HCT116 (cell line): ENCODE measurements around the gene ZFYVE27. TPM values are rescaled to one million over a fixed set of nuclear protein-coding genes. Genes with fewer than 3 reads are reported as not detected.

Experiments used
- ATAC-seq: fragments of 200-7000 bp; cut with Tn5 transposase; 2 replicates; pipeline ENCODE4 v1.9.1; 2020; ENCODE audit warnings: mild to moderate bottlenecking, moderate library complexity
- BruUV-seq: library from RNA; stranded (reverse); fragments of 400-500 nt; replicated peaks from 2 replicates; lab custom pipeline; 2021; lab: Mats Ljungman, UMichigan
- CTCF ChIA-PET: fragments of 300-600 bp; sonication (Branson Sonifier 250); formaldehyde crosslinking; loops from one replicate; lab custom pipeline; 2021; ENCODE audit warnings: antibody characterized with exemption; lab: Charles Lee
- POLR2A ChIA-PET: fragments of 300-600, 350-600 bp; sonication (Branson Sonifier 250); formaldehyde crosslinking; loops from one replicate; lab custom pipeline; 2021; ENCODE audit warnings: antibody characterized with exemption; lab: Charles Lee
- RAD21 ChIA-PET, 2 experiments: fragments of 300-600 bp; sonication (Branson Sonifier 250); formaldehyde crosslinking; loops; one replicate each; lab custom pipeline; 2023; ENCODE audit warnings: low total read pairs in 2 of 2; ENCODE audit not compliant: uncharacterized antibody in 2 of 2, unreplicated experiment in 2 of 2, low non-redundant PET in 1 of 2; lab: Charles Lee
- DNase-seq: peaks from one replicate; pipeline ENCODE4 v3.0.0-alpha.2; 2010; ENCODE audit warnings: low read depth, low spot score
- H2AFZ ChIP-seq: fragments of 200-600 bp; shearing (Covaris generic), sonication (generic); 2 replicates; pipeline ENCODE4 v1.6.1; 2017; ENCODE audit warnings: low read depth, mixed run types, mixed read lengths, antibody characterized with exemption, low read length; ENCODE audit not compliant: poor library complexity, severe bottlenecking
- H3K27ac ChIP-seq: 2 replicates; pipeline ENCODE4 v1.5.1; 2012; ENCODE audit warnings: low read depth, low read length
- H3K27me3 ChIP-seq: fragments of 200-600 bp; sonication (generic); 2 replicates; pipeline ENCODE4 v1.6.1; 2016; ENCODE audit warnings: mixed run types, low read length, mixed read lengths; ENCODE audit not compliant: insufficient read depth
- H3K36me3 ChIP-seq, 2 experiments: fragments of 200-500 bp in 1 of 2; fragments of 200-600 bp in 1 of 2; sonication (Bioruptor generic) in 1 of 2; sonication (generic) in 1 of 2; 2 replicates each; pipeline versions ENCODE4 v1.5.1 to v1.6.1; 2014 to 2016; ENCODE audit warnings: low read length in 2 of 2, inconsistent platforms in 1 of 2, mixed read lengths in 1 of 2, mixed run types in 1 of 2; ENCODE audit not compliant: insufficient read depth in 2 of 2, control insufficient read depth in 1 of 2
- H3K4me1 ChIP-seq, 2 experiments: fragments of 200-600 bp in 1 of 2; sonication (generic) in 1 of 2; 2 replicates each; pipeline versions ENCODE4 v1.5.1 to v1.6.1; 2012 to 2017; ENCODE audit warnings: low read length in 2 of 2, inconsistent platforms in 1 of 2, mild to moderate bottlenecking in 1 of 2, mixed read lengths in 1 of 2, mixed run types in 1 of 2, moderate library complexity in 1 of 2; ENCODE audit not compliant: insufficient read depth in 2 of 2, control insufficient read depth in 1 of 2
- H3K4me2 ChIP-seq: fragments of 200-600 bp; sonication (generic); 2 replicates; pipeline ENCODE4 v1.6.1; 2017; ENCODE audit warnings: mixed run types, low read length, mixed read lengths
- H3K4me3 ChIP-seq, 2 experiments: fragments of 200-600 bp in 1 of 2; sonication (generic) in 1 of 2; replicated peaks in 1 of 2; 2 replicates each; pipeline ENCODE4 v1.5.1; 2011 to 2016; ENCODE audit warnings: low read length in 2 of 2, control low read depth in 1 of 2, low read depth in 1 of 2, mild to moderate bottlenecking in 1 of 2, mixed read lengths in 1 of 2, mixed run types in 1 of 2
- H3K79me2 ChIP-seq: fragments of 200-600 bp; sonication (generic); 2 replicates; pipeline ENCODE4 v1.6.1; 2017; ENCODE audit warnings: mild to moderate bottlenecking, mixed run types, low read length, moderate library complexity, mixed read lengths; ENCODE audit not compliant: insufficient read depth
- H3K9ac ChIP-seq: fragments of 200-600 bp; sonication (generic); 2 replicates; pipeline ENCODE4 v1.6.1; 2016; ENCODE audit warnings: low read length, mixed read lengths
- H3K9me2 ChIP-seq: fragments of 200-600 bp; sonication (generic), shearing (Covaris generic); 2 replicates; pipeline ENCODE4 v1.6.1; 2017; ENCODE audit warnings: mixed run types, mild to moderate bottlenecking, moderate library complexity; ENCODE audit not compliant: insufficient read depth
- H3K9me3 ChIP-seq, 2 experiments: fragments of 200-500 bp in 1 of 2; fragments of 200-600 bp in 1 of 2; sonication (Bioruptor generic) in 1 of 2; sonication (generic) in 1 of 2; 2 replicates each; pipeline ENCODE4 v1.6.1; 2014 to 2017; ENCODE audit warnings: low read length in 2 of 2, mixed read lengths in 2 of 2, inconsistent platforms in 1 of 2, low read depth in 1 of 2, mild to moderate bottlenecking in 1 of 2, mixed run types in 1 of 2, moderate library complexity in 1 of 2; ENCODE audit not compliant: control insufficient read depth in 1 of 2, insufficient read depth in 1 of 2
- H4K20me1 ChIP-seq: fragments of 200-600 bp; sonication (generic), shearing (Covaris generic); 2 replicates; pipeline ENCODE4 v1.6.1; 2017; ENCODE audit warnings: mixed run types, mild to moderate bottlenecking, moderate library complexity; ENCODE audit not compliant: insufficient read depth
- CBX3 ChIP-seq: IDR thresholded peaks from 2 replicates; pipeline ENCODE4 v1.6.1; 2012; ENCODE audit warnings: low read depth
- EGR1 ChIP-seq: IDR thresholded peaks from 2 replicates; pipeline ENCODE4 v1.6.1; 2012; ENCODE audit warnings: low read depth
- ELF1 ChIP-seq: IDR thresholded peaks from 2 replicates; pipeline ENCODE4 v1.6.1; 2012; ENCODE audit warnings: low read depth, borderline replicate concordance
- EZH2phosphoT487 ChIP-seq: fragments of 200-600 bp; IDR thresholded peaks from 2 replicates; pipeline ENCODE4 v1.6.1; 2018; ENCODE audit warnings: antibody characterized with exemption, borderline replicate concordance
- RAD21 ChIP-seq: IDR thresholded peaks from 2 replicates; pipeline ENCODE4 v1.6.1; 2012; ENCODE audit warnings: low read depth, mild to moderate bottlenecking
- SIN3A ChIP-seq: IDR thresholded peaks from 2 replicates; pipeline ENCODE4 v1.6.1; 2012; ENCODE audit warnings: low read depth
- SP1 ChIP-seq: IDR thresholded peaks from 2 replicates; pipeline ENCODE4 v1.6.1; 2012; ENCODE audit warnings: low read depth
- TCF7L2 ChIP-seq: IDR thresholded peaks from 2 replicates; pipeline ENCODE4 v1.7.0; 2011; ENCODE audit warnings: borderline replicate concordance, inconsistent platforms; ENCODE audit not compliant: insufficient read depth, insufficient read length; ENCODE audit errors: extremely low read depth
- ZFX ChIP-seq: fragments of 450-650 bp; IDR thresholded peaks from 2 replicates; pipeline ENCODE4 v1.6.1; 2017
- ZNF274 ChIP-seq: fragments of 200-500 bp; sonication (Bioruptor generic); IDR thresholded peaks from 2 replicates; pipeline ENCODE4 v1.6.1; 2014; ENCODE audit warnings: mild to moderate bottlenecking, low read depth, low read length, inconsistent platforms
- intact Hi-C: fragments of 100-400 bp; cut with micrococcal nuclease; formaldehyde crosslinking; loops from 2 replicates; pipeline ENCODE4 v1.10.0; 2022
- total RNA-seq: library from RNA; stranded (reverse); gene quantifications from one replicate; pipeline ENCODE4 v1.2.1, GENCODE V29; 2021; ENCODE audit not compliant: unreplicated experiment
- TF ChIP-seq, protein P1 (sequence below): IDR thresholded peaks from 2 replicates; pipeline ENCODE4 v1.6.1; 2011; ENCODE audit warnings: mild to moderate bottlenecking, low read length, moderate library complexity; ENCODE audit not compliant: insufficient replicate concordance; ENCODE audit errors: extremely low read depth
- TF ChIP-seq, protein P2 (sequence below), 3 experiments: fragments of 200-600 bp in 1 of 3; sonication (generic) in 1 of 3; IDR thresholded peaks in 2 of 3; conservative IDR thresholded peaks in 1 of 3; 2 replicates each; pipeline ENCODE4 v1.5.1; 2012 to 2017; ENCODE audit warnings: low read depth in 2 of 3, low read length in 2 of 3, antibody characterized with exemption in 1 of 3, borderline replicate concordance in 1 of 3, control low read depth in 1 of 3, mild to moderate bottlenecking in 1 of 3, mixed read lengths in 1 of 3, mixed run types in 1 of 3, moderate library complexity in 1 of 3; ENCODE audit not compliant: insufficient read depth in 1 of 3
- TF ChIP-seq, protein P3 (sequence below): IDR thresholded peaks from 2 replicates; pipeline ENCODE4 v1.6.1; 2012; ENCODE audit warnings: low read depth
- TF ChIP-seq, protein P4 (sequence below): IDR thresholded peaks from 2 replicates; pipeline ENCODE4 v1.6.1; 2012
- TF ChIP-seq, protein P5 (sequence below): IDR thresholded peaks from 2 replicates; pipeline ENCODE4 v1.6.1; 2012

The ZFYVE27 gene
- total RNA-seq, 1 experiment from 2014 or later = 28.4 TPM

DNA sequence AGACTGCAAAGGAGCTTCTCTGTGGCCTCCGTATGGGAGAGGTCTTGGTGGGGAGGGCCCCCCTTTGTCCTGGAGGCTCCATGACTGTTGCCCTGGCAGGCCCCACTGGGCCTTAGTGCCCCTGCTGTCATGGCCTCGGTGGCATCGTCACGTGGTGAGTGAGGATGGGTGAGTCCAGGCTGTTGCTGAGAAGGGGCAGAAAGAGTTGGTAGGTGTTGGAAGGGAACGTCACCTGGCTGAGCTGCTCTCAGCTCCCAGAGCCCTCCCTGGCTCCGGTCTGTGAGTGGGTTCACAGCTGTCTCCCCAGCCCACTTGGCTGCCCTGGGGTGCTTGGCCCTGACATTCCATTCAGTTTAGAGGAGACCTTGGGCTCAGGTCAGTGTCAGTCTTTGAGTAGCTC lies 18.8 kb downstream of the ZFYVE27 start:
- TF ChIP-seq TCF7L2 = no peak
- TF ChIP-seq, protein P1, sequence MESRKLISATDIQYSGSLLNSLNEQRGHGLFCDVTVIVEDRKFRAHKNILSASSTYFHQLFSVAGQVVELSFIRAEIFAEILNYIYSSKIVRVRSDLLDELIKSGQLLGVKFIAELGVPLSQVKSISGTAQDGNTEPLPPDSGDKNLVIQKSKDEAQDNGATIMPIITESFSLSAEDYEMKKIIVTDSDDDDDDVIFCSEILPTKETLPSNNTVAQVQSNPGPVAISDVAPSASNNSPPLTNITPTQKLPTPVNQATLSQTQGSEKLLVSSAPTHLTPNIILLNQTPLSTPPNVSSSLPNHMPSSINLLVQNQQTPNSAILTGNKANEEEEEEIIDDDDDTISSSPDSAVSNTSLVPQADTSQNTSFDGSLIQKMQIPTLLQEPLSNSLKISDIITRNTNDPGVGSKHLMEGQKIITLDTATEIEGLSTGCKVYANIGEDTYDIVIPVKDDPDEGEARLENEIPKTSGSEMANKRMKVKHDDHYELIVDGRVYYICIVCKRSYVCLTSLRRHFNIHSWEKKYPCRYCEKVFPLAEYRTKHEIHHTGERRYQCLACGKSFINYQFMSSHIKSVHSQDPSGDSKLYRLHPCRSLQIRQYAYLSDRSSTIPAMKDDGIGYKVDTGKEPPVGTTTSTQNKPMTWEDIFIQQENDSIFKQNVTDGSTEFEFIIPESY = no peak
- TF ChIP-seq, protein P2, sequence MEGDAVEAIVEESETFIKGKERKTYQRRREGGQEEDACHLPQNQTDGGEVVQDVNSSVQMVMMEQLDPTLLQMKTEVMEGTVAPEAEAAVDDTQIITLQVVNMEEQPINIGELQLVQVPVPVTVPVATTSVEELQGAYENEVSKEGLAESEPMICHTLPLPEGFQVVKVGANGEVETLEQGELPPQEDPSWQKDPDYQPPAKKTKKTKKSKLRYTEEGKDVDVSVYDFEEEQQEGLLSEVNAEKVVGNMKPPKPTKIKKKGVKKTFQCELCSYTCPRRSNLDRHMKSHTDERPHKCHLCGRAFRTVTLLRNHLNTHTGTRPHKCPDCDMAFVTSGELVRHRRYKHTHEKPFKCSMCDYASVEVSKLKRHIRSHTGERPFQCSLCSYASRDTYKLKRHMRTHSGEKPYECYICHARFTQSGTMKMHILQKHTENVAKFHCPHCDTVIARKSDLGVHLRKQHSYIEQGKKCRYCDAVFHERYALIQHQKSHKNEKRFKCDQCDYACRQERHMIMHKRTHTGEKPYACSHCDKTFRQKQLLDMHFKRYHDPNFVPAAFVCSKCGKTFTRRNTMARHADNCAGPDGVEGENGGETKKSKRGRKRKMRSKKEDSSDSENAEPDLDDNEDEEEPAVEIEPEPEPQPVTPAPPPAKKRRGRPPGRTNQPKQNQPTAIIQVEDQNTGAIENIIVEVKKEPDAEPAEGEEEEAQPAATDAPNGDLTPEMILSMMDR (IDR thresholded peaks at IDR 0.05 in 2 of 3, conservative IDR thresholded peaks at IDR 0.05 in 1 of 3; ENCODE audit: borderline replicate concordance in 1 of 3, insufficient read depth in 1 of 3, low read depth in 2 of 3, low read length in 2 of 3) = no peak
- TF ChIP-seq, protein P3, sequence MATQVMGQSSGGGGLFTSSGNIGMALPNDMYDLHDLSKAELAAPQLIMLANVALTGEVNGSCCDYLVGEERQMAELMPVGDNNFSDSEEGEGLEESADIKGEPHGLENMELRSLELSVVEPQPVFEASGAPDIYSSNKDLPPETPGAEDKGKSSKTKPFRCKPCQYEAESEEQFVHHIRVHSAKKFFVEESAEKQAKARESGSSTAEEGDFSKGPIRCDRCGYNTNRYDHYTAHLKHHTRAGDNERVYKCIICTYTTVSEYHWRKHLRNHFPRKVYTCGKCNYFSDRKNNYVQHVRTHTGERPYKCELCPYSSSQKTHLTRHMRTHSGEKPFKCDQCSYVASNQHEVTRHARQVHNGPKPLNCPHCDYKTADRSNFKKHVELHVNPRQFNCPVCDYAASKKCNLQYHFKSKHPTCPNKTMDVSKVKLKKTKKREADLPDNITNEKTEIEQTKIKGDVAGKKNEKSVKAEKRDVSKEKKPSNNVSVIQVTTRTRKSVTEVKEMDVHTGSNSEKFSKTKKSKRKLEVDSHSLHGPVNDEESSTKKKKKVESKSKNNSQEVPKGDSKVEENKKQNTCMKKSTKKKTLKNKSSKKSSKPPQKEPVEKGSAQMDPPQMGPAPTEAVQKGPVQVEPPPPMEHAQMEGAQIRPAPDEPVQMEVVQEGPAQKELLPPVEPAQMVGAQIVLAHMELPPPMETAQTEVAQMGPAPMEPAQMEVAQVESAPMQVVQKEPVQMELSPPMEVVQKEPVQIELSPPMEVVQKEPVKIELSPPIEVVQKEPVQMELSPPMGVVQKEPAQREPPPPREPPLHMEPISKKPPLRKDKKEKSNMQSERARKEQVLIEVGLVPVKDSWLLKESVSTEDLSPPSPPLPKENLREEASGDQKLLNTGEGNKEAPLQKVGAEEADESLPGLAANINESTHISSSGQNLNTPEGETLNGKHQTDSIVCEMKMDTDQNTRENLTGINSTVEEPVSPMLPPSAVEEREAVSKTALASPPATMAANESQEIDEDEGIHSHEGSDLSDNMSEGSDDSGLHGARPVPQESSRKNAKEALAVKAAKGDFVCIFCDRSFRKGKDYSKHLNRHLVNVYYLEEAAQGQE = no peak
- TF ChIP-seq CBX3 = no peak
- no peak for TF ChIP-seq ELF1
- no peak for TF ChIP-seq SP1
- TF ChIP-seq, protein P4, sequence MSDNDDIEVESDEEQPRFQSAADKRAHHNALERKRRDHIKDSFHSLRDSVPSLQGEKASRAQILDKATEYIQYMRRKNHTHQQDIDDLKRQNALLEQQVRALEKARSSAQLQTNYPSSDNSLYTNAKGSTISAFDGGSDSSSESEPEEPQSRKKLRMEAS = no peak
- TF ChIP-seq SIN3A = no peak
- TF ChIP-seq, protein P5, sequence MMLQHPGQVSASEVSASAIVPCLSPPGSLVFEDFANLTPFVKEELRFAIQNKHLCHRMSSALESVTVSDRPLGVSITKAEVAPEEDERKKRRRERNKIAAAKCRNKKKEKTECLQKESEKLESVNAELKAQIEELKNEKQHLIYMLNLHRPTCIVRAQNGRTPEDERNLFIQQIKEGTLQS = no peak
- TF ChIP-seq RAD21 = no peak
- TF ChIP-seq ZNF274 = no peak
- no peak for TF ChIP-seq ZFX
- no peak for TF ChIP-seq EZH2phosphoT487
- no peak for TF ChIP-seq EGR1
- peaks cover 42 to 52% of the 10 kb centered on the region in 2 experiments for H3K36me3 ChIP-seq
- POLR2A ChIA-PET = no interaction called here
- intact Hi-C loops = loop anchor here (5.0 kb wide), 1 partner anchor 272 kb away; no protein-coding TSS in a partner anchor
- no peak overlapping the region for H3K4me2 ChIP-seq
- no peaks in the 10 kb centered on the region for H3K27me3 ChIP-seq
- H3K79me2 ChIP-seq = no peaks in the 10 kb centered on the region
- H3K9me2 ChIP-seq = no peaks in the 10 kb centered on the region
- H4K20me1 ChIP-seq = no peaks in the 10 kb centered on the region
- no peak overlapping the region for H2AFZ ChIP-seq
- RAD21 ChIA-PET = no interaction called here
- CTCF ChIA-PET = no interaction called here
- H3K4me3 ChIP-seq = no peak overlapping the region
- DNase-seq = no peak
- no peak overlapping the region for H3K27ac ChIP-seq
- H3K4me1 ChIP-seq = no peaks in the 10 kb centered on the region
- no peaks in the 10 kb centered on the region for H3K9me3 ChIP-seq
- BruUV-seq = no TSS peak
- no peak for ATAC-seq
- no peak overlapping the region for H3K9ac ChIP-seq
